Bronchial epithelial cell (primary cell): ENCODE results near the gene GALNT4. TPM values are rescaled to one million over a fixed set of nuclear protein-coding genes. Genes with fewer than 3 reads are reported as not detected.

Experiments
- DNase-seq: peaks from one replicate; pipeline ENCODE4 v3.0.0-alpha.2; 2010; ENCODE audit warnings: low read depth
- FAIRE-seq: peaks from 2 replicates; lab custom pipeline; 2011; peaks lifted over from hg19 to GRCh38; lab: Jason Lieb, UNC
- H3K27me3 ChIP-seq: 2 replicates; pipeline ENCODE4 v1.5.1; 2011; ENCODE audit warnings: low read length; ENCODE audit not compliant: control insufficient read depth, insufficient read depth
- H3K36me3 ChIP-seq: 2 replicates; pipeline ENCODE4 v1.5.1; 2011; ENCODE audit warnings: low read length; ENCODE audit not compliant: control insufficient read depth, insufficient read depth
- H3K4me3 ChIP-seq: 2 replicates; pipeline ENCODE4 v1.5.1; 2011; ENCODE audit warnings: mild to moderate bottlenecking, low read depth, low read length, control low read depth
- CTCF ChIP-seq: IDR thresholded peaks from 2 replicates; pipeline ENCODE4 v1.5.1; 2011; ENCODE audit warnings: mild to moderate bottlenecking, moderate library complexity, low read length, control low read depth, inconsistent platforms; ENCODE audit not compliant: insufficient read depth, severe bottlenecking
- total RNA-seq: library from RNA; depleted of rRNA; stranded (reverse); fragments of >200 nt; gene quantifications from 2 replicates; pipeline ENCODE4 v1.2.1, GENCODE V29; 2014

GALNT4 gene
- total RNA-seq, 1 donor from 2014 or later, result 9.7 TPM

DNA sequence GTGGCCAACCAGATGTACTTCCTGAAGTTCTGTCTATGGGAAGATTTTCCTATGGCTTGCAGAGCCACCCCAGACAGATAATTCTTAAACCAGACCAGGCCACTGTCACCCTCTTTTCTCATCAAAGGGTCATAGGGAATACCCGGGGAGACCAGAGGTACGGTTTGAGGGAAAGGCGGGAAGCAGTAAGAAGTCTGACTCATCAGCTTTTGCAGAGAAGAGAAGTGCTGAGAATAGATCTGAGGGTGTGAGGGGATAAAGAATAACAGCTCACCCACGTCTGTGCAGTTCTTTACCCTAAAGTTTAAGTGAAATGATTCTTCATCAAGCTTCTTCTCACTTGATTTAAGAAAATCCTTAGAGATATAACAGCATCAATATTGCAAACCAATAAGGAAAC, 22.5 kb upstream of the GALNT4 start:
- DNase-seq (no peak), FAIRE-seq (no peak)
- no peaks in the 10 kb centered on the region for H3K36me3 ChIP-seq
- no peak overlapping the region for H3K4me3 ChIP-seq
- no peak for TF ChIP-seq CTCF
- H3K27me3 ChIP-seq, result no peaks in the 10 kb centered on the region

DNA sequence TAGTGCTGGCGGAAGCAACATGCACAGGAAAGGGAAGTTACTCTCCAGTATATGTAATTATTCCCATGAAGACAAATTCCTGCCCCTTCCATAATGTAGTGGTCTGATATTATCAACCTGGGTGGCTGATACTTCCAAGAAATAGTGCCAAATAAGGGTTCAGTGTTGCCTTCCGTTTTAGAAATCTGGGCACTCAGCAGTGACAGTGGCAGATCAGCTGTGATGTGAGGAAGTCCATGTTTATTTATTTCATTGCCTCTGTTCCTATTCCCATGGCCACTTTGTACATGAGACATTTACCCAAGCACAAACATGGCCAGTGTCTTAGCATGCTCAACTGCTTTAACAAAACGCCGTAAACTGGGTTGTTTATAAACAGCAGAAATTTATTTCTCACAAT, 21.6 kb upstream of the GALNT4 start:
- FAIRE-seq, result no peak
- Histone ChIP-seq H3K4me3 (no peak overlapping the region), H3K36me3 (no peaks in the 10 kb centered on the region), H3K27me3 (no peaks in the 10 kb centered on the region)
- no peak for TF ChIP-seq CTCF
- DNase-seq, result no peak

DNA sequence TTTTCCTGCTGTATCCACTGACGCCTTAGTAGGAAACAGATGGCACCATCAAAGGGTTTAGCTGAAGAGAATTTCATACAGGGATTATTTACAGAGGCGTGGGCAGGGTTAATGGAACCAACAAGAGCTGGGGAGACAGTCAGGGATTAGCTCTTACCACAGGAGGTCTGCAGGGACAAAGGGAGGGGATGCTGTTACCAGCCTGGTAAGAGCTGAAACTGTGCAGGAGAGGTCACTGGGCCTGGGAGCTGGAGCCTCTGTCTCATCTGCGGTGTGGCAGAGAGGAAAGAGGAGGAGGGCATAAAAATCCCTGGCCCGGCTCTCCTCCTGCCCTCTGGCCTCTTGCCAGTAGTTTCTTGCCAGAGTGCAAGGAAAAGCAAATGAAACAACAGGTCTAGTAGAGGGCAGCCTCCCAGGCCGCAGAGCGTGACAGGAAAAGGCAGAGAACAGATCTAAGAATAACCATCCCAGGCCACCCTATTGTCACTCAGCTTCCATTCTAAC, 20.1 kb upstream of the GALNT4 start:
- Histone ChIP-seq H3K4me3 (no peak overlapping the region), H3K27me3 (no peaks in the 10 kb centered on the region), H3K36me3 (no peaks in the 10 kb centered on the region)
- TF ChIP-seq CTCF, result no peak
- FAIRE-seq (no peak), DNase-seq (no peak)

- DNase-seq (no peak), FAIRE-seq (no peak)
- TF ChIP-seq CTCF, result no peak
- no peaks in the 10 kb centered on the region for H3K36me3 ChIP-seq
- no peaks in the 10 kb centered on the region for H3K27me3 ChIP-seq
- no peak overlapping the region for H3K4me3 ChIP-seq
These were observed 19.4 kb upstream of the GALNT4 start for GRCh38 chr12:89544022-89544421.

- Histone ChIP-seq H3K36me3 (no peaks in the 10 kb centered on the region), H3K27me3 (no peaks in the 10 kb centered on the region), H3K4me3 (no peak overlapping the region)
- TF ChIP-seq CTCF, result peak; percentile 88
- DNase-seq (peak; percentile 74), FAIRE-seq (no peak)
These were observed 18.5 kb upstream of the GALNT4 start for GRCh38 chr12:89542912-89543592.

GRCh38 chr12:89542236-89542635, 17.6 kb upstream of the GALNT4 start:
- Histone ChIP-seq H3K36me3 (no peaks in the 10 kb centered on the region), H3K27me3 (no peaks in the 10 kb centered on the region), H3K4me3 (no peak overlapping the region)
- DNase-seq, result no peak
- TF ChIP-seq CTCF, result no peak
- no peak for FAIRE-seq
